22Rv1 (cell line): ENCODE results near the gene SUFU.

Experiments
- CTCF ChIP-seq: fragments of 450-650 bp; IDR thresholded peaks from 2 replicates; pipeline ENCODE4 v1.5.1; 2017; ENCODE audit warnings: mild to moderate bottlenecking
- ZFX ChIP-seq: fragments of 450-650 bp; IDR thresholded peaks from 2 replicates; pipeline ENCODE4 v1.6.1; 2017; ENCODE audit warnings: antibody characterized with exemption, borderline replicate concordance

GRCh38 chr10:102631525-102632393 lies 128.0 kb downstream of the SUFU start:
- TF ChIP-seq CTCF (no peak), ZFX (no peak)
